GM21723 (cell line): ENCODE measurements around the gene TIAM2.
A peak's percentile ranks its signal among the peaks of the same experiment; 100 is the strongest.
"Not testable (repeated sequence)": the region's sequence is repeated elsewhere in the genome, so short reads cannot be mapped to it uniquely, and the experiment has no call there.

Source experiments
- ATAC-seq: cut with Tn5 transposase; IDR thresholded peaks from one replicate; pipeline ENCODE4 v1.9.1; 2021; ENCODE audit warnings: mild to moderate bottlenecking, moderate library complexity; ENCODE audit not compliant: unreplicated experiment

Gene TIAM2

DNA sequence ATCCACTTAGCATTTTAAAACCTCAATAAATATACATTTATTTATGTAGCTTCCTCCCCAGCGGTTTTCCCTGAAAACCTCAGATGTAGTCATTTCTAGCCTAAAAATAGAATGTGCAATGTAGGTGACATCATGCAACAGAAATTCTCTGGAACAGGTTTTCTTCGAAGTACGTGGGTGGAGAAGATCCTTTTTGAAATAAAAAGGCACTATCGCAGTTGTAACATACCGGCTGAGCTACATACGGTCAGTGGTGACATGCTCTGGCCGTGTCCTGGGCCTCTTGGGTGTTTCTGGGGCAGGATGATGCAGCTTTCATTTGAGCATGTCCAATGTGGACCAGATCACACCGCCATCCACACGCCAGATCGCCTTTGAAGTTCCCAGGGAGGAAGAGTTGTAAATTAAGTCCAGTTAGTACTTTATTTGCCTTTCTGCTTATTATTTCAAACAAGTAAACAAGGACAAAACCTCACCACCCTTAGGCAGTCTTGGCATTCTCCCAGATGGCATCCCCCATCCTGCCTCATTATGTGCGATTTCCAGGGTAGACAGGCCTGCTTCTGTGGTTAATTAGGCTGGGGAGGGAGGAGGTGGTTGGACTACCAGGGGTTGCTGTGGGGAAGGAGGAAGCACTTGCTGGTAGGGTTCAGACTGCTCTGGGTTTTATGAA, 159.2 kb downstream of the TIAM2 start:
- ATAC-seq, result no peak

DNA sequence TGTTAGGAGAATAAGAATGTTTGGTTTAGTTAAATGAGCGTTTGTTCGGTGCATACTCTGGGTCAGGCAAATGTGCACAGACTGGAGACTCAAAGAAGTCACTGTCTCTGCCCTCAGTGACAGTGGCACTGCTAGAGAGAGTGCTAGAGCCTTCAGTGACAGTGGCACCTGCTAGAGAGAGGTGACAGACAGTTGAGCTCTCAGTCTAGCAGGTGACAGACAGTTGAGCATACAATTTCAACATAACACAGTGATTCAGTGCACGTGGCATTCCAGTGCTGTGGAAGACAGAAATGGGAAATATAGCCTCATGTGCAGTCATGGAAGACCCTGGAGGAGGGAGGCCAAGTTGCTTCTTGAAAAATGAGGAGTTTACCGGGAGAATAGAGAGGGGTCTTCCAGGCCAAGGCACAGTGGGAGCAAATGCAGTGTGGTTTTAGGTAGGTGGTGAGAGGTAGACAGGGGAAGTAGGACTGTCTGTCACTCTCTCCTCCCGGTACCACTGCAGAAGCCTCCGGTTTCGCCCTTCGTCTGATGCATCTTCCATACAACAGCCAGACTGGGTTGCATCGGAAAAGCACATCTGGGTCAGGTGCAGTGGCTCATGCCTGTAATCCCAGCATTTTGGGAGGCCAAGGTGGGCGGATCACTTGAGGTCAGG, 160.8 kb downstream of the TIAM2 start:
- no peak for ATAC-seq

DNA sequence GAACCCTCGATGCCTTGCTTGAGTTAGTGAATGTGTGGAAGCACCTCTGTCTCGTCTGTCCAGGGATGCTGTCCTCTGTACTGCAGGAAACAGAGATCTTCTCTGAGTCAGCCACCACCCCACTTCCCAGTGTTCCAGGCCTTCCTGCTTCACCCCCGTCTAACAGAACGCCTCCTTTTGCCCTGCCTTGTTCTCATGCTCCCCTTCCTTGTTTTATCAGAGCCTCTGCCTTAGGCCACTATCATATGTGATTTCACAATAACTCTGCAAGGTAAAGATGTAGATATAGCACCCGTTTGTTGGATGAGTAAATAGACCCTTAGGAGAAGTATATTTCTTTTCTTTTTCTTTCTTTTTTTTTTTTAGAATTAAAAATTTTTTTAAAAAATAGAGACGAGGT, 162.0 kb downstream of the TIAM2 start:
- no peak for ATAC-seq

DNA sequence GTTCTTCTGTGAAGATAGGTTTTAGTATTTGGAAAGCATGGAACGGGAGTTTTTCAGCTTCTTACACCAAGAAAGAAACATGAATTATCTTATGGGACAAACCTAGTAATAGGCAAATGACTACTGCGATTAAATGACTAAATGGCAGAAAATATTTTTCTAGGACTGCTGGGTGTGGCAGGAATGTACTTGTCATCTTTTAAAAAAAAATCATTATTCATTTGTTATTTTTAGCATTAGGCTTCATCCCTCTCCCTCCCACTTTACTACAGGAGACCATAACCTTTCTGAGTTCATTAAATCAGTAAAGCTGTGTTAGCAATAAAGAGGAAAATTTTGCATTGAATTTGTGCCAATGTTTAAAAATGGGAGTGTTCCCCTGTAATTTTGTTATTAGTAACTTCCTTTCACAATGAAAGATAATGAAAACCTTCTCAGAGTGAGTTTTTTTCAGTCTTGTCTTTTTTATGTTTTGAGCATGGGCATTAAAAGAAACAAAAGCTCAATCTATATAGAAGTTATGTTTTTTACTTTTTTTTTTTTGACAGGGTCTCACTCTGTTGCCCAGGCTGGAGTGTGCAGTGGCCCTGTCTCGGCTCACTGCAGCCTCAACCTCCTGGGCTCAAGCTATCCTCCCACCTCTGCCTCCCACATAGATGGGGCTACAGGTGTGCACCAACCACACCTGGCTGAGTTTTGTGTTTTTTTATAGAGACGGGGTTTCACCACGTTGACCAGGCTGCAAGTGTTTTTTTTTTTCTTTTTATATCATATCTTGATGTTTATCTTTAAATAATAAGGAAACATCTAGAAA, 163.1 kb downstream of the TIAM2 start:
- peak; percentile 60 for ATAC-seq

DNA sequence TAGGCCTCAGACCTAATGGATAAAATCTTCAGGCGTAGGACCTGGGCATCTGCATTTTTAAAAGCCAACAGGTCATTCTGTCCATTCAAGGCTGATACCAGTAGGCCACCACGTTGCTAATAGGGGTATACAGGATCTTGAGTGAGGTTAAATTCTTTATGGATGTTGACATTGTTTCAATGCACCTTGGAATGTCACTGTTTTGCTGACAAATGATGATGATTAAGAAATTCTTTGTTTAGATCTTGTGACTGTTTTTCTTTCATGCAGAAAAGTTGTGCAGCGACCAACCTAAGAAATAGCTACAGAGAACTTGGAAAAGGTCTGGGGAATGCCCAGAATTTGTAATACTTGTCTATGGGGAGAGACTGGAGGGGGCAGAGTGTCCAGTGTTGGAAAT, 167.6 kb downstream of the TIAM2 start:
- no peak for ATAC-seq

DNA sequence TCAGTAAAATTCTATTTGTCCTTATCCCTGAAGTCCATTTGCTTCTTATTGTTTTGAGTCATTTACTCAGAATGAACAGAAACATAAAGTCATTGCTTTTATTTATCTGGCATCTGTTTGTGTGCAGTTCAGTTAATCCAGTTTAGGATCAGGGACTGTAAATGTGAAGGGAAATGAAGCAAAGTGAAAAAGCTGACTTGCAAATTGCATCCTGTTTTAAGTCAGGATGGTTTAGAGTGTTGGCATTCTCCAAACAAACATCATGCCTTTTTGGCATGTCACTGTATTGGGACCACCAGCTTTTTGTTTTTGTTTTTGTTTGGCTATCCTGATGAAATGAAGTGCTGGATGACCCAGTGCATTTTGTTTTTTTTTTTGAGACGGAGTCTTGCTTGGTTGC, 168.5 kb downstream of the TIAM2 start:
- no peak for ATAC-seq

DNA sequence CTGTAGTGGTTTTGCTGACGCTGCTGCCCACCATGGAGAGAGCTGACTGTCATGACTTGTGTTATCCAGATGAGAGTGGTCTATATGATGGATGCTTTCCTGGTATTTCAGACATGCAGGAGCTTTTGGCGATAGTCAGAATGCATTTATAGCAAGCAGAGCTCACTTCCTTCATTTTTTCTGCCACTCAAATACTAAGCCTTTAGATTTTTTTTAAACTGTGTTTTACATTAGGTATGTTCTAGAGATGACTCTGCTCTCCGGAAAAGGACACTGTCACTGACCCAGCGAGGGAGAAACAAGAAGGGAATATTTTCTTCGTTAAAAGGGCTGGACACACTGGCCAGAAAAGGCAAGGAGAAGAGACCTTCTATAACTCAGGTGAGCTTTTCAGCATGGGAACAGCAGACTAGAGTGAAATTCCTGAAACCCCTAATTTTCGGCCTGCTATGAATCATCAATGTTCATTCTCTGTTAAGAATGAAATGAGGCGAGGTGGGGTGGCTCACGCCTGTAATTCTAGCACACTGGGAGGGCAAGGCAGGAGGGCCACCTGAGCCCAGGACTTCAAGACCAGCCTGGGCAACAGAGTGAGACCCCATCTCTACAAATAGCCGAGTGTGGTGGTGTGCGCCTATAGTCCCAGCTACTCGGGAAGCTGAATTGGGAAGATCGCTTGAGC, 170.1 kb downstream of the TIAM2 start:
- no peak for ATAC-seq

DNA sequence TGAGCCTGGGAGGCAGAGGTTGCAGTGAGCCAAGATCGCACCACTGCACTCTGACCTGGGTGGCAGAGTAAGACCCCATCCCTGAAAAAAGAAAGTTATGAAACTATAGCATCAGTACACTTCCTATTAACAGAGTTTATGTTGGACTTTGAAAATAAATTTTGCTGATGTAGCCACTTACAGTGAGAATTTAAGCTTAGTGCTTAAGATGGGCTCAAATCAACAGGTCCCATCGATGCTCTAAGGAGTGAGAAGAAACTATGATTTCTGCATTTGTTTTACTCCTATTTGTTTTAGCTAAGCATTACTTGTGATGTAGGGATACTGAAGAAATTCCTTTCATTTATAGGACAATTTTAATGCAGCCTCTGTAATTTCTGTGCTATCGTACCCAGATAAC, 175.4 kb downstream of the TIAM2 start:
- no peak for ATAC-seq

DNA sequence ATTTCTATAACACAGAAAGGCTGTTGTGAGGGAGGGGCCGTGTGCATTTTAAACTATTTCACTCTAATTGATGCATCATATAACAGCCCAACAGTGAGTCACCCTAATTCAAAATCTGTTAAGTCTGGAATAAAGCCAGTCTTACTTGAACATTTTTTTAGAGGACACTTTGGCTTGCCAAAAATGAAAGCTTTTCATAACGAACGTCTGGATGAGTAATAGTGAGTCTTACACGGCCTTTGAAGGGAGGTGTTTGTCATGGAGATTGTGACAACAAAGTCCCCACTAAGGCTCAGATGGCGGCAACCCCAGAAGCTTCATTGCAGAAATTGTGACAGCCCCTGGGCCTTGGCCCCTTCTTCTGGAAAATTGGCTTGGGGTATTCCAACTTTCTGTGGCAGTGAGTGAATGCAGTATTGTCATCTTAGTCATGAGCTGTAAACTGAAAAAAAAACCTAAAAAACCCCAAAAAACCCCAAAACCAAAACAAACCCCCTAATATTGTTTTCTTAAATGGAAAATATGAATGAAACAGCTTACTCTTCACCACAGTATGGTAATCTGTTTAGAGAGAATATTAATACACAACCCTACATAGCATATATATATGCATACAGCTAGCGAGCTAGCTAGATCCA, 176.1 kb downstream of the TIAM2 start:
- ATAC-seq, result peak; percentile 86

DNA sequence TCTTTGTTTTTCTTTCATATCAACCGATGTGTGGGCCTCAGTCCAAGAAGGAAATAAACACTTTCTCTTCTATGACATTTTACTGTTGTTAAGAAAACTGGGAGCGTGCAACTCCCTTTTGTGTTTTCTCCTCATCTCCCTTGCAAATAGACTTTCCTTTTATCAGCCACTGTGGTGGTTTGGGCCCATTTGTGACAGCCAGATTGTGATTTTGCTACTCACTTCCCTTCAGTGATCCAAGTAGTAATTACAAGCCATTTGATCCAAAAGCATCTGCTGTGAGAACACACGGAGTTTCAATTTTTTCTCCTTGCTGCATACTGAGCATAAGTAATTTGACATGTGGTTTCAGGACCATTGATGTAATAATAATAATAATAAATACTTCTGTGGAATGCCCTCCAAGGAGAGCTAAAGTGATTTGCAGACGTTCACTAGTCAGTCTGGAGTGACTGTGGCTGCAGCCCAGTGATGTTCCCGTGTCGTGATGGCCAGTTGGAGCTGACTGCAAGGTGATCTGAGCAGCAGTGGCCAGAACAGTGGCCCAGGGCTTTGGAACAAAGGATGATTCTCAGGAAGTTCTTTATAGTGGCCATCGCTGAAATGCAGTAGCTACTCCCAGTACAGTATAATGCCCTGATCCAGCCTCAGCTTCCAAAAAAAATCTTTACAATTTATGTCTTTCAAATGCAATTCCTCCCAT, 176.8 kb downstream of the TIAM2 start:
- no peak for ATAC-seq

DNA sequence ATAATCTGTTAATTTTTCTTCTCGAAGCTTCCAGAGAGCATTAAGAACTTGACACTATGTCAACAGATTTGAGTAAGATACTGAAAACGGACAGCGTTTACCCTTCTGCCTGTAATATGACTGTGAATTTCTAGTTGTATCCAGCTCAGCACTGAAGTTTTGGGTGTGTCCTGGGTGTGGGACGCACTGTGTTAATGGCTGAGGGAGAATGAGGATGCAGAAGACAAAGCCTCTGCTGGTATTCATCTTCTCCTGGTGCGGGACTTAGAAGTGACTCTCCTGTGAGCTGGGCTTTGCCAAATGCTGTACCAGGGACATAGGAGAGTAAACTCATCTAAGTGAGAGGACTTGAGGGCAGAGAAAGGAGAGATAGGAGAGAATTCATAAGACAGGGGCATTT, 178.4 kb downstream of the TIAM2 start:
- ATAC-seq, result no peak

DNA sequence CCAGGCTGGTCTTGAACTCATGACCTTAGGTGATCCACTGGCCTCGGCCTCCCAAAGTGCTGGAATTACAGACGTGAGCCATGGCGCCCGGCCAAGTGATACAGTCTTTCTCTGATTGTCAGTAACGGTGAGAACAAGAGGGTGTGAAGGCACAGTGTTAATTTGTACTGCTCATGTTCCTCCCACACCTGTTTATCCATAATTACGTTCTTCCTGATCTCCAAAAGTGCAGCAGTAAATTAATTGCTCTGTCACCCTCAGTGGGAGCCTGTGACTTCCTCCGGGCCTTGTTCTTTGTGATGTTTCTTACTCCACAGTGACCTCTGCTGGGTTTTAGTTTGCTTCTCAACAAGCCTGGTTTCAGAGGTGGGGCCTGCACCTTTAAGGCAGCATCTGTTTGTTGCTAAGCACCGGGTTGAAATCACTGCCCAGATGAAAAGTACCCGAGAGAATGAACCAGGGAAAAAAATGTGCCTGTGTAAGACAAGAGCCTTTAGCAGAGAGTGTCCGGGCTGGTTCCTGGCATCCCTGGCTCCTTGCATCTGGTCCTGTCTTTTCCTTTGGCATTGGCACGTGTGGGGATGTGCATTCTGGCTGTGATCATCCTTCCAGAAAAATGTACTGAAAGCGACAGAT, 179.6 kb downstream of the TIAM2 start:
- ATAC-seq, result peak; percentile 50

DNA sequence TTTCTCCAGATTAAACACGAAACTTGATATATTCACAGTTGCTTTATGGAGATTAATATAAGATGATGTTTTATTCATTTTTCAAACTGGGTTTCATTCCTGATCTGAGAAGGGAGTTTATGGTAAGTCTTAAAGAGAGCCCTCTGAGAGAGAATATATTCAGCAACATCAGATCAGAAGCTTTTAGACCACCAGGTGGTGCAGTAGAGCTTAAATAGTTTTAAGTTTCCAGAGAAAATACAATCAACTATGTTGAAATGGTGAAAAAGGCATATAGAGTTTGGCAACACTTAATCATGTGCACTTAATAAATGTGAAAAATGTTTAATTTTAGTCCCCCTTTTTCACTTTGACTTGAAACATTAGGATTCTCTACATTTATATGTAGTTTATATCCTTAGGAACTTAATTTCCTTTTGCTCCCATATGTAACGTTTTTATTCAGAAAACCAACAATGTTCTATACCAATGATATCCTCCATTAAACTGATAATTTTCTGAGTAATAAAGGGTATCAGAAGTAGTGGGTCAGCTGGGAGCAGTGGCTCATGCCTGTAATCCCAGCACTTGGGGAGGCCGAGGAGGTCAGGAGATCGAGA, 182.3 kb downstream of the TIAM2 start:
- ATAC-seq, result no peak

DNA sequence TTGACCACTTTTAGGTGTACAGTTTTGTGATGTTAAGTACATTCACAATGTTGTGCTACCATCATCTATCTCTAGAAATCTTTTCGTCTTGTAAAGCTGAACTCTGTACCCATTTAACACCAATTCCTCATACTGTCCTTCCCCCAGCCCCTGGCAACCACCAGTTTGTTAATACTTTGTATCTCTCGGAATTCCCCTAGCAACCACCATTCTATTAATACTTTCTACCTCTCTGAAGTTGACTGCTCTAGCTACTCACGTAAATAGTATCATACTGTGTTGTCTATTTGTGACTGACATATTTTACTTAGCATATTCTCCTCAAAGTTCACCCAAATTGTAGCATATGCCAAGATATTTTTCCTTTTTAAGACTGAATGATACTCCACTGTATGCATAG, 186.4 kb downstream of the TIAM2 start:
- peak; percentile 63 for ATAC-seq

DNA sequence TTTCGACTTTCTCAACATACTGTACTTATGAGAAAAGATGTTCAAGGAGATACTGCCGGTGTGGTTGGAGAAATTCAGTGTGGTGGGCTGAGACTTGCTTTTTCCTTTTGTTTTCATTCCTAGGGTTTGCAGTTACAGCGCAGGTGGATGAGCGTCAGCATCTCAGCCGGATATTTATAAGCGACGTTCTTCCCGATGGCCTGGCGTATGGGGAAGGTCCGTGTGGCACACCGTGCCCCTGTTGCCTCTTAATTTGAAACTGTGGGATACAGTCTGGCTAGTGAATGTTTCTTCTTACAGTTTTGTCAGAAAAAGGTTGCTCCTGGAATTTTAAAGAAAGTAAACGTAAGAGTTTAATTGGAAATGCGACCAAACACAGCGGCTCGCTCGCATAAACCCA, 187.0 kb downstream of the TIAM2 start:
- ATAC-seq, result no peak

DNA sequence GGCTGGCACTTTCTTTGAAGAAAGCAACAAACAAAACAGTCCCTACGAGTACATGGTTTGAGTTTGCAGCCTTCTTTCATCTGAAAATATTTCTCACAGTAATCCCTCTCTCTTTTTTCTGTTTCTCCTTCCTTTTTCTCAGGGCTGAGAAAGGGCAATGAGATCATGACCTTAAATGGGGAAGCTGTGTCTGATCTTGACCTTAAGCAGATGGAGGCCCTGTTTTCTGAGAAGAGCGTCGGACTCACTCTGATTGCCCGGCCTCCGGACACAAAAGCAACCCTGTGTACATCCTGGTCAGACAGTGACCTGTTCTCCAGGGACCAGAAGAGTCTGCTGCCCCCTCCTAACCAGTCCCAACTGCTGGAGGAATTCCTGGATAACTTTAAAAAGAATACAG, 188.0 kb downstream of the TIAM2 start:
- ATAC-seq, result peak; percentile 44

DNA sequence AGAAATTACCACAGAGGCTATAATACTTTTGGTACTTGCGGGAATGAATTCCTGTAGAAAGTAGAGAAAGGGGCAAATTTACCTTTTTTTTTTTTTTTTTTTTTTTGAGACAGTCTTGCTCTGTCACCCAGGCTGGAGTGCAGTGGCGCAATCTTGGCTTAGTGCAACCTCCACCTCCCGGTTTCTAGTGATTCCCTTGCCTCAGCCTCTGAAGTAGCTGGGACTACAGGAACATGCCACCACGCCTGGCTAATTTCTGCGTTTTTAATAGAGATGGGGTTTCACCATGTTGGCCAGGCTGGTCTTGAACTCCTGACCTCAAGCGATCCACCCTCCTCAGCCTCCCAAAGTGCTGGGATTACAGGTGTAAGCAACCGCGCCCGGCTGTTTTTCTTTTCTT, 189.9 kb downstream of the TIAM2 start:
- ATAC-seq, result not testable (repeated sequence)

DNA sequence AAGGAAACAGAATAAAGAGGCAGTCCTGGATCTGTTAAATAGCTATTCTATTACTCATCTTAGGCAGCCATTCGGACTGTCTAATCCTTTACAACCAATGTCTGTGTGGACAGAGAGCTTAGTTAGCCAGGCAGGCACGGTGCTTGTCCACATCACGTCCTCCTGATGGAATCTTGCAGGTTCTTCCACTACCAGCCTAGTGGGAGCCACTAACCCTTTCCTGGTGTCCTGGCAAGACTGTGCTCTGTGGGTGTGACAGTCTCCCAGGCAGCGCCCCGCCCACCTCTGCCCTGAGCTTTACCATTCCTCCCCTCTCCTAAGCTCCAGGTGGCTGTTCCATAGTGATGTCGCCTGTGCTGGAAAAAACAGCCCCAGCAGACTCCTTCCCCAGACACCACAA, 190.4 kb downstream of the TIAM2 start:
- ATAC-seq, result no peak

DNA sequence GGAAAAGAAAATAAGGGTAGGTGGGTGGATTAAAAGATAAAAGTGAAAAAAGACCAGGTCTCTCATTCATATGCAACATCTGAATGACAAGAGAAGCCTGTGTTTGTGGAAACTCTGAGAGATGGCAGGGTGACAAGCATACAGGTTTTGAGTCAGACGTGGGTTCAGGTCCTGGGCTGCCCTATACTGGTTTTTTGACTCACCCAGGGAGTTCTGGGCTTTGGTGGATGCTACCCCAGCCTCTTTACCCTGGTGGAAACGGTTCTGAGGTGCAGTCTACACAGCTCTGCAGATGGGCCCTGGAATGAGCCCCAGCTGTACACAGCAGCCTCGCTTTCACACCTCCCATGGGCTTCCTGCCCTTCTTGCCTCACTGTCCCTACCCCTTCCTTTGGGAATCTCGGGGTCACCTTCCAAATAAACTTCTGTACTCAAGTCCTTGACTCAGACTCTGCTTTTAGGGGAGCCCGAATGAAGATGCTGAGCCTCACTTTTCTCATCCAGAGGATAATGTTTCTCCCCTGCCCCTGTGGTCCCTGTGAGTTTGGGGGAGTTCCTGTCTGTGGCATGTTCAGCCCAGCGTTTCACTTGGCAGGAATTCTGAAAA, 191.0 kb downstream of the TIAM2 start:
- ATAC-seq, result no peak
